Chondrocyte (in vitro differentiated cells): Measurements from ENCODE around the gene ASIC3. TPM values are rescaled to one million over a fixed set of nuclear protein-coding genes. Genes with fewer than 3 reads are reported as not detected.

Source experiments
- DNase-seq: peaks from one replicate; pipeline ENCODE4 v3.0.0; 2021; ENCODE audit warnings: mixed read lengths, low spot score
- H3K27ac Mint-ChIP-seq: one replicate; pipeline ENCODE4 v1.8.0; 2021; ENCODE audit warnings: mild to moderate bottlenecking, moderate library complexity, mixed read lengths; ENCODE audit not compliant: unreplicated experiment
- H3K27me3 Mint-ChIP-seq: 2 replicates; pipeline ENCODE4 v1.8.0; 2021; ENCODE audit warnings: low read depth, mixed read lengths
- H3K36me3 Mint-ChIP-seq: 2 replicates; pipeline ENCODE4 v1.8.0; 2021; ENCODE audit warnings: low read depth, mixed read lengths
- H3K4me1 Mint-ChIP-seq: 2 replicates; pipeline ENCODE4 v1.8.0; 2021; ENCODE audit warnings: low read depth, mild to moderate bottlenecking, mixed read lengths
- H3K4me3 Mint-ChIP-seq: one replicate; pipeline ENCODE4 v1.8.0; 2021; ENCODE audit warnings: mild to moderate bottlenecking, moderate library complexity, mixed read lengths; ENCODE audit not compliant: unreplicated experiment
- H3K9me3 Mint-ChIP-seq: 2 replicates; pipeline ENCODE4 v1.8.0; 2021; ENCODE audit warnings: low read depth, mixed read lengths
- total RNA-seq: library from RNA; stranded (reverse); gene quantifications from 3 replicates; pipeline ENCODE4 v1.2.1, GENCODE V29; 2021
- TF ChIP-seq, protein P1 (sequence below): fragments of 200-600 bp; sonication (generic); IDR thresholded peaks from 2 replicates; pipeline ENCODE4 v1.5.0; 2021; ENCODE audit warnings: antibody characterized with exemption, mild to moderate bottlenecking, moderate library complexity

The ASIC3 gene
- total RNA-seq, 1 donor from 2014 or later, result 2.4 TPM

DNA sequence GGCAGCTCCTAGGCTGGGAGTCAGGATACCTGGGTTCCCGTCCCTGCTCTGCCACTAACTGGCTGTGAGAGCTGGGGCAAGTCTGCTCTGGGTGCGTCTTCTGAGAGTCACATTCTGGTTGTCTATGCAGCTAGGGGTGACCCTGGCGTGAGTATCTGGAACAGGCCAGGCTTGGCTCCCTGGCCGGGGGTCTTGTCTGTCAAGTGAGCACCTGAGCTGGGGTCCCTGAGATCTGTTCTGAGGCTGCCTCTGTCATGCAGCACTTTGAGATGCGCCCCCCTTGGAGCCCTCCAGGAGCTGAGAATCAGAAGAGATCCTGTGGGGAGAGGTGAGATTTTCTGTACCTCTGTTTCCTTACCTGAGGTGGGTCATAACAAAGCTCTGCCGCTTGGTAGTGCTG, 45.4 kb downstream of the ASIC3 start:
- Mint-ChIP-seq H3K27me3 (no peaks in the 10 kb centered on the region), H3K27ac (no peak overlapping the region)

DNA sequence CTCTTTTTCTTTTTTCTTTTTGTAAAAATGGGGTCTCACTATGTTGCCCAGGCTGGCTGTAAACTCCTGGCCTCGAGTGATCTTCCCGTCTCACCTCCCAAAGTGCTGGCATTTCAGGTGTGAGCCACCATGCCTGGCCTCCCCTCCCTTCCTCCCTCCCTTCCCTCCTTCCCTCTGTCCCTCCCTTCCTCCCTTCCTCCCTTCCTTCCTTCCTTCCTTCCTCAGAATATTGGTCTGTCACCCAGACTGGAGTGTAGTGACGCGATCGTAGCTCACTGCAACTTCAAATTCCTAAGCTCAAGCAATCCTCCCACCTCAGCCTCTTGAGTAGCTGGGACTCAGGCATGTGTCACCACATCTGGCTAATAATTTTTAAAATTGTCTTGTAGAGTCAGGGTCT, 46.3 kb downstream of the ASIC3 start:
- Mint-ChIP-seq H3K27ac (peak overlapping the region; percentile 57), H3K36me3 (no peaks in the 10 kb centered on the region), H3K9me3 (no peaks in the 10 kb centered on the region), H3K27me3 (no peaks in the 10 kb centered on the region), H3K4me3 (no peak overlapping the region), H3K4me1 (peaks cover 28% of the 10 kb centered on the region)
- DNase-seq, result no peak
- TF ChIP-seq, protein P1, sequence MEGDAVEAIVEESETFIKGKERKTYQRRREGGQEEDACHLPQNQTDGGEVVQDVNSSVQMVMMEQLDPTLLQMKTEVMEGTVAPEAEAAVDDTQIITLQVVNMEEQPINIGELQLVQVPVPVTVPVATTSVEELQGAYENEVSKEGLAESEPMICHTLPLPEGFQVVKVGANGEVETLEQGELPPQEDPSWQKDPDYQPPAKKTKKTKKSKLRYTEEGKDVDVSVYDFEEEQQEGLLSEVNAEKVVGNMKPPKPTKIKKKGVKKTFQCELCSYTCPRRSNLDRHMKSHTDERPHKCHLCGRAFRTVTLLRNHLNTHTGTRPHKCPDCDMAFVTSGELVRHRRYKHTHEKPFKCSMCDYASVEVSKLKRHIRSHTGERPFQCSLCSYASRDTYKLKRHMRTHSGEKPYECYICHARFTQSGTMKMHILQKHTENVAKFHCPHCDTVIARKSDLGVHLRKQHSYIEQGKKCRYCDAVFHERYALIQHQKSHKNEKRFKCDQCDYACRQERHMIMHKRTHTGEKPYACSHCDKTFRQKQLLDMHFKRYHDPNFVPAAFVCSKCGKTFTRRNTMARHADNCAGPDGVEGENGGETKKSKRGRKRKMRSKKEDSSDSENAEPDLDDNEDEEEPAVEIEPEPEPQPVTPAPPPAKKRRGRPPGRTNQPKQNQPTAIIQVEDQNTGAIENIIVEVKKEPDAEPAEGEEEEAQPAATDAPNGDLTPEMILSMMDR, result no peak

More for the DNA sequence above, 45.4 kb downstream of the ASIC3 start:
- peaks cover 37% of the 10 kb centered on the region for H3K4me1 Mint-ChIP-seq
- TF ChIP-seq, protein P1, result no peak
- no peaks in the 10 kb centered on the region for H3K9me3 Mint-ChIP-seq
- H3K4me3 Mint-ChIP-seq, result no peak overlapping the region
- no peaks in the 10 kb centered on the region for H3K36me3 Mint-ChIP-seq
- DNase-seq, result no peak

DNA sequence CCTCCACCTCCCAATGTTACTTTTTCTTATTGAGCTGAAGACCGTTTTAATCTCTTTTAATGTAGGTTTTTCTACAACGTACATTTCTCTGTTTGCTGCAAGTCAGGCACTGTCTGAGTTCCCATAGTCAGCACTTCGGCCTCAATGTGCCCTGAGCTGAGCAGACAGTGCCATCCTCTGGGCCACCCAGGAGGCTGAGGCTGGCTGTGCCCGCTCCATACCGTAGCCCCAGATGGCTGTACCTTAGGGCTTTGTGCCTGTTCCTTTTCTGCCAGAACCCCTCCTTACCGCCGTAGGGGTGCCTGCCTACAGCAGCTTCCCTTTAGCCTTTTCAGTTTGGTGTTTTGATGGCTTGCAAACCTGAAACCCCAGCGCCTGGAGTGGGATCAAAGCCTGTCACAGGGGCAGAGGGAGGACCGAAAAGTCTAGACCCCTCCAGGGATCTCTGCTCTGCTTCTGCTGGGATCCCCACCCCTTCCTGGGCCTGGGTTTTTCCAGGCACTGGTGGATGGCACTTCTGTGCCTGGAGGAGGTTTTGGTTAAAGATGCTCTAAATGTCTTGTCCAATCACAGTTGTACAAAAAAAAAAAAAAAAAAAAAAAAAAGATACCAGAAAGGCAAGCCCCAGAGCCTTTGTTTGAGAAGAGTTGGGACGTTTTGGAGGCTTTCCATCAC, 46.9 kb downstream of the ASIC3 start:
- DNase-seq, result no peak
- H3K4me1 Mint-ChIP-seq, result peaks cover 22% of the 10 kb centered on the region
- no peaks in the 10 kb centered on the region for H3K36me3 Mint-ChIP-seq
- no peak overlapping the region for H3K4me3 Mint-ChIP-seq
- H3K27ac Mint-ChIP-seq, result peak overlapping the region; percentile 57
- no peaks in the 10 kb centered on the region for H3K9me3 Mint-ChIP-seq
- no peaks in the 10 kb centered on the region for H3K27me3 Mint-ChIP-seq
- TF ChIP-seq, protein P1, result peak; percentile 18

- Mint-ChIP-seq H3K27me3 (no peaks in the 10 kb centered on the region), H3K27ac (peak overlapping the region; percentile 59), H3K4me1 (peaks cover 18% of the 10 kb centered on the region), H3K36me3 (no peaks in the 10 kb centered on the region), H3K9me3 (no peaks in the 10 kb centered on the region), H3K4me3 (no peak overlapping the region)
- DNase-seq, result no peak
- TF ChIP-seq, protein P1, result no peak
Measured at GRCh38 chr7:151095828-151096475, 47.6 kb downstream of the ASIC3 start.

- Mint-ChIP-seq H3K4me1 (peaks cover 23% of the 10 kb centered on the region), H3K27me3 (no peaks in the 10 kb centered on the region), H3K4me3 (no peak overlapping the region), H3K27ac (no peak overlapping the region), H3K36me3 (no peaks in the 10 kb centered on the region), H3K9me3 (no peaks in the 10 kb centered on the region)
- DNase-seq, result no peak
- TF ChIP-seq, protein P1, result no peak
Measured at GRCh38 chr7:151099486-151100211, 51.3 kb downstream of the ASIC3 start.
